ENCODE results near the gene PRDM12. TPM values are rescaled to one million over a fixed set of nuclear protein-coding genes. Genes with fewer than 3 reads are reported as not detected.

Gene PRDM12
- total and polyA plus RNA-seq, 2 experiments from 2014 or later = 0.11 TPM; not detected in 1

- no peak overlapping the region for H3K27ac Mint-ChIP-seq
- peaks cover 17% of the 10 kb centered on the region for H3K4me1 Mint-ChIP-seq
- Histone ChIP-seq H3K27me3 (ENCODE audit: insufficient read depth) (peaks cover 94% of the 10 kb centered on the region), H3K79me2 (replicated peaks; ENCODE audit: insufficient read depth) (no peaks in the 10 kb centered on the region), H3F3A (replicated peaks; ENCODE audit: low read depth) (0 out of 2 replicates have a peak, but pooled peaks cover 3% of the 10 kb centered on the region), H2AFZ (peak overlapping the region; percentile 94), H3K27ac (ENCODE audit: low read depth) (no peak overlapping the region), H3K9me2 (ENCODE audit: insufficient read depth) (no peaks in the 10 kb centered on the region), H3K4me3 (peak overlapping the region; percentile 47), H3K36me3 (ENCODE audit: insufficient read depth) (no peaks in the 10 kb centered on the region), H3K4me2 (peak overlapping the region; percentile 74), H3K4me1 (ENCODE audit: insufficient read depth) (peaks cover 23% of the 10 kb centered on the region), H4K20me1 (replicated peaks; ENCODE audit: insufficient read depth) (no peaks in the 10 kb centered on the region)
- TF ChIP-seq EZH2phosphoT487 (IDR thresholded peaks at IDR 0.05; ENCODE audit: unreplicated experiment) (peak; percentile 94), STAT1 (IDR thresholded peaks at IDR 0.05; ENCODE audit: unreplicated experiment) (no peak), CREB1 (CRISPR knock-in tag; IDR thresholded peaks at IDR 0.05; ENCODE audit: low read depth) (no peak), EZH2 (IDR thresholded peaks at IDR 0.05; ENCODE audit: low read depth, unreplicated experiment) (peak; percentile 100)
- H3K36me3 Mint-ChIP-seq (ENCODE audit: low read depth) = no peaks in the 10 kb centered on the region; the same call in 2 of the 3 replicates
- ATAC-seq (peak; percentile 3), DNase-seq (ENCODE audit: low spot score) (peak; percentile 76)
- H3K27me3 Mint-ChIP-seq (ENCODE audit: insufficient read depth, low read depth, poor library complexity) = peaks cover 92% of the 10 kb centered on the region
- H3K9me3 Mint-ChIP-seq = peaks cover 6% of the 10 kb centered on the region; the same call in 1 of the 3 replicates
- peak overlapping the region; percentile 66 for H3K4me3 Mint-ChIP-seq
These were observed 1.3 kb downstream of the PRDM12 start for GRCh38 chr9:130665431-130666392.

DNA sequence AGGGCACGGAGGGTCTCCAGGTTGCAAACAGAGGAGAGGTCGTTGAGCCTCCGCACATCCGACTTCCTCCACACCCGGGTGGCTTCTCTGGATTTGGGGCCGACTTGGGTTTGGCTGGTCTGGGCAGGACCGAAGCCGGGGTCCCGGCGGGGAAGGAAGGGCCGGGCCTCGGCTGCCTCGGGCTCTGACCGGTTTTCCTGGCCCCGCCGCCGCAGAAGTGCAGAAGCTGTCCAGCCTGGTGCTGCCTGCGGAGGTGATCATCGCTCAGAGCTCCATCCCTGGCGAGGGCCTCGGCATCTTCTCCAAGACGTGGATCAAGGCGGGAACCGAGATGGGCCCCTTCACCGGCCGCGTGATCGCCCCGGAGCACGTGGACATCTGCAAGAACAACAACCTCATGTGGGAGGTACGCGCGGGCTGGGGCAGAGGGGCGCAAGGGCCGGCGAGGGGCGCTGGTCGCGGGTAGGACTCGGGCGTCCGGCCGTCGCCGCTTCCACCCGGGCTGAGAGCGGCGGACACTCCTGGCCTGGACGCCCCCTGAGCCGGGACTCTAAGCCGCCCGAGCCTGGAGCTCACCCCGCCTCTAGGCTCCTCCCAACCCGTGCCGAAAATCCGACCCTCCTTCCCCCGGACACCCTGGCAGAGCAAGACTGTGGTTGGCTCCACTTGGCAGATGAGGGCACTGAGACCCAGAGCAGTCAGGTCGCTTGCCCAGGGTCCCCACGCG lies 2.2 kb downstream of the PRDM12 start:
- Histone ChIP-seq H3K4me2 (peak overlapping the region; percentile 74), H4K20me1 (replicated peaks; ENCODE audit: insufficient read depth) (no peaks in the 10 kb centered on the region)
- H3K27me3 Mint-ChIP-seq (ENCODE audit: insufficient read depth, low read depth, poor library complexity) = peaks cover 84% of the 10 kb centered on the region
- TF ChIP-seq ETS1 (IDR thresholded peaks at IDR 0.05) (no peak), CREB1 (CRISPR knock-in tag; IDR thresholded peaks at IDR 0.05; ENCODE audit: low read depth) (no peak), ZNF114 (CRISPR knock-in tag; IDR thresholded peaks at IDR 0.05) (no peak), EZH2phosphoT487 (IDR thresholded peaks at IDR 0.05; ENCODE audit: unreplicated experiment) (peak; percentile 86), JUNB (IDR thresholded peaks at IDR 0.05; ENCODE audit: unreplicated experiment) (no peak), STAT1 (IDR thresholded peaks at IDR 0.05; ENCODE audit: unreplicated experiment) (no peak)
- TF ChIP-seq, protein P1, sequence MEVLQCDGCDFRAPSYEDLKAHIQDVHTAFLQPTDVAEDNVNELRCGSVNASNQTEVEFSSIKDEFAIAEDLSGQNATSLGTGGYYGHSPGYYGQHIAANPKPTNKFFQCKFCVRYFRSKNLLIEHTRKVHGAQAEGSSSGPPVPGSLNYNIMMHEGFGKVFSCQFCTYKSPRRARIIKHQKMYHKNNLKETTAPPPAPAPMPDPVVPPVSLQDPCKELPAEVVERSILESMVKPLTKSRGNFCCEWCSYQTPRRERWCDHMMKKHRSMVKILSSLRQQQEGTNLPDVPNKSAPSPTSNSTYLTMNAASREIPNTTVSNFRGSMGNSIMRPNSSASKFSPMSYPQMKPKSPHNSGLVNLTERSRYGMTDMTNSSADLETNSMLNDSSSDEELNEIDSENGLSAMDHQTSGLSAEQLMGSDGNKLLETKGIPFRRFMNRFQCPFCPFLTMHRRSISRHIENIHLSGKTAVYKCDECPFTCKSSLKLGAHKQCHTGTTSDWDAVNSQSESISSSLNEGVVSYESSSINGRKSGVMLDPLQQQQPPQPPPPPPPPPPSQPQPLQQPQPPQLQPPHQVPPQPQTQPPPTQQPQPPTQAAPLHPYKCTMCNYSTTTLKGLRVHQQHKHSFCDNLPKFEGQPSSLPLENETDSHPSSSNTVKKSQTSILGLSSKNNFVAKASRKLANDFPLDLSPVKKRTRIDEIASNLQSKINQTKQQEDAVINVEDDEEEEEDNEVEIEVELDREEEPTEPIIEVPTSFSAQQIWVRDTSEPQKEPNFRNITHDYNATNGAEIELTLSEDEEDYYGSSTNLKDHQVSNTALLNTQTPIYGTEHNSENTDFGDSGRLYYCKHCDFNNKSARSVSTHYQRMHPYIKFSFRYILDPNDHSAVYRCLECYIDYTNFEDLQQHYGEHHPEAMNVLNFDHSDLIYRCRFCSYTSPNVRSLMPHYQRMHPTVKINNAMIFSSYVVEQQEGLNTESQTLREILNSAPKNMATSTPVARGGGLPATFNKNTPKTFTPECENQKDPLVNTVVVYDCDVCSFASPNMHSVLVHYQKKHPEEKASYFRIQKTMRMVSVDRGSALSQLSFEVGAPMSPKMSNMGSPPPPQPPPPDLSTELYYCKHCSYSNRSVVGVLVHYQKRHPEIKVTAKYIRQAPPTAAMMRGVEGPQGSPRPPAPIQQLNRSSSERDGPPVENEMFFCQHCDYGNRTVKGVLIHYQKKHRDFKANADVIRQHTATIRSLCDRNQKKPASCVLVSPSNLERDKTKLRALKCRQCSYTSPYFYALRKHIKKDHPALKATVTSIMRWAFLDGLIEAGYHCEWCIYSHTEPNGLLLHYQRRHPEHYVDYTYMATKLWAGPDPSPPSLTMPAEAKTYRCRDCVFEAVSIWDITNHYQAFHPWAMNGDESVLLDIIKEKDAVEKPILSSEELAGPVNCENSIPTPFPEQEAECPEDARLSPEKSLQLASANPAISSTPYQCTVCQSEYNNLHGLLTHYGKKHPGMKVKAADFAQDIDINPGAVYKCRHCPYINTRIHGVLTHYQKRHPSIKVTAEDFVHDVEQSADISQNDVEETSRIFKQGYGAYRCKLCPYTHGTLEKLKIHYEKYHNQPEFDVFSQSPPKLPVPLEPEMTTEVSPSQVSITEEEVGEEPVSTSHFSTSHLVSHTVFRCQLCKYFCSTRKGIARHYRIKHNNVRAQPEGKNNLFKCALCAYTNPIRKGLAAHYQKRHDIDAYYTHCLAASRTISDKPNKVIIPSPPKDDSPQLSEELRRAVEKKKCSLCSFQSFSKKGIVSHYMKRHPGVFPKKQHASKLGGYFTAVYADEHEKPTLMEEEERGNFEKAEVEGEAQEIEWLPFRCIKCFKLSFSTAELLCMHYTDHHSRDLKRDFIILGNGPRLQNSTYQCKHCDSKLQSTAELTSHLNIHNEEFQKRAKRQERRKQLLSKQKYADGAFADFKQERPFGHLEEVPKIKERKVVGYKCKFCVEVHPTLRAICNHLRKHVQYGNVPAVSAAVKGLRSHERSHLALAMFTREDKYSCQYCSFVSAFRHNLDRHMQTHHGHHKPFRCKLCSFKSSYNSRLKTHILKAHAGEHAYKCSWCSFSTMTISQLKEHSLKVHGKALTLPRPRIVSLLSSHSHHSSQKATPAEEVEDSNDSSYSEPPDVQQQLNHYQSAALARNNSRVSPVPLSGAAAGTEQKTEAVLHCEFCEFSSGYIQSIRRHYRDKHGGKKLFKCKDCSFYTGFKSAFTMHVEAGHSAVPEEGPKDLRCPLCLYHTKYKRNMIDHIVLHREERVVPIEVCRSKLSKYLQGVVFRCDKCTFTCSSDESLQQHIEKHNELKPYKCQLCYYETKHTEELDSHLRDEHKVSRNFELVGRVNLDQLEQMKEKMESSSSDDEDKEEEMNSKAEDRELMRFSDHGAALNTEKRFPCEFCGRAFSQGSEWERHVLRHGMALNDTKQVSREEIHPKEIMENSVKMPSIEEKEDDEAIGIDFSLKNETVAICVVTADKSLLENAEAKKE (CRISPR knock-in tag; IDR thresholded peaks at IDR 0.05) = no peak
- TF ChIP-seq, protein P2, sequence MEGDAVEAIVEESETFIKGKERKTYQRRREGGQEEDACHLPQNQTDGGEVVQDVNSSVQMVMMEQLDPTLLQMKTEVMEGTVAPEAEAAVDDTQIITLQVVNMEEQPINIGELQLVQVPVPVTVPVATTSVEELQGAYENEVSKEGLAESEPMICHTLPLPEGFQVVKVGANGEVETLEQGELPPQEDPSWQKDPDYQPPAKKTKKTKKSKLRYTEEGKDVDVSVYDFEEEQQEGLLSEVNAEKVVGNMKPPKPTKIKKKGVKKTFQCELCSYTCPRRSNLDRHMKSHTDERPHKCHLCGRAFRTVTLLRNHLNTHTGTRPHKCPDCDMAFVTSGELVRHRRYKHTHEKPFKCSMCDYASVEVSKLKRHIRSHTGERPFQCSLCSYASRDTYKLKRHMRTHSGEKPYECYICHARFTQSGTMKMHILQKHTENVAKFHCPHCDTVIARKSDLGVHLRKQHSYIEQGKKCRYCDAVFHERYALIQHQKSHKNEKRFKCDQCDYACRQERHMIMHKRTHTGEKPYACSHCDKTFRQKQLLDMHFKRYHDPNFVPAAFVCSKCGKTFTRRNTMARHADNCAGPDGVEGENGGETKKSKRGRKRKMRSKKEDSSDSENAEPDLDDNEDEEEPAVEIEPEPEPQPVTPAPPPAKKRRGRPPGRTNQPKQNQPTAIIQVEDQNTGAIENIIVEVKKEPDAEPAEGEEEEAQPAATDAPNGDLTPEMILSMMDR (conservative IDR thresholded peaks at IDR 0.05; ENCODE audit: low read depth in 2 of 2) = no peak

More for the DNA sequence above, 2.2 kb downstream of the PRDM12 start:
- H3K36me3 ChIP-seq (ENCODE audit: insufficient read depth) = no peaks in the 10 kb centered on the region
- Mint-ChIP-seq H3K27ac (no peak overlapping the region), H3K4me1 (peaks cover 17% of the 10 kb centered on the region), H3K36me3 (ENCODE audit: low read depth) (no peaks in the 10 kb centered on the region; the same call in 2 of the 3 replicates), H3K9me3 (peaks cover 6% of the 10 kb centered on the region; the same call in 1 of the 3 replicates), H3K4me3 (peak overlapping the region; percentile 66)
- no peak overlapping the region for H3K27ac ChIP-seq (ENCODE audit: low read depth)
- peak overlapping the region; percentile 47 for H3K4me3 ChIP-seq
- H3K27me3 ChIP-seq (ENCODE audit: insufficient read depth) = peaks cover 85% of the 10 kb centered on the region
- H3K79me2 ChIP-seq (replicated peaks; ENCODE audit: insufficient read depth) = no peaks in the 10 kb centered on the region
- 0 out of 2 replicates have a peak, but pooled peaks cover 3% of the 10 kb centered on the region for H3F3A ChIP-seq (replicated peaks; ENCODE audit: low read depth)
- peak; percentile 1; the same call in 2 of the 3 replicates for ATAC-seq
- H3K9me2 ChIP-seq (ENCODE audit: insufficient read depth) = no peaks in the 10 kb centered on the region
- H3K4me1 ChIP-seq (ENCODE audit: insufficient read depth) = peaks cover 21% of the 10 kb centered on the region
- peak; percentile 45 for DNase-seq (ENCODE audit: low spot score)
- H2AFZ ChIP-seq = peak overlapping the region; percentile 94

Measured in GM23338 (cell line).